ACC112 (cell line): Measurements from ENCODE around the gene ZNF862.

Source experiments
- H2AFZ ChIP-seq: fragments of 200-600 bp; sonication (generic); one replicate; pipeline ENCODE4 v1.6.0; 2017; ENCODE audit warnings: antibody characterized with exemption, low read length; ENCODE audit not compliant: unreplicated experiment
- H3K27ac ChIP-seq: fragments of 200-600 bp; sonication (generic); 2 replicates; pipeline ENCODE4 v1.5.1; 2014; ENCODE audit warnings: low read depth, mild to moderate bottlenecking, antibody characterized with exemption, low read length, moderate library complexity
- H3K27me3 ChIP-seq: fragments of 200-600 bp; sonication (generic); 2 replicates; pipeline ENCODE4 v1.6.1; 2014; ENCODE audit warnings: mild to moderate bottlenecking, antibody characterized with exemption, low read length, moderate library complexity, mixed read lengths; ENCODE audit not compliant: insufficient read depth
- H3K36me3 ChIP-seq: fragments of 200-600 bp; sonication (generic); 2 replicates; pipeline ENCODE4 v1.6.1; 2016; ENCODE audit warnings: mild to moderate bottlenecking, antibody characterized with exemption, low read length, moderate library complexity, mixed read lengths; ENCODE audit not compliant: insufficient read depth
- H3K4me1 ChIP-seq: fragments of 200-600 bp; sonication (generic); one replicate; pipeline ENCODE4 v1.6.1; 2016; ENCODE audit warnings: low read length, mixed read lengths; ENCODE audit not compliant: insufficient read depth, unreplicated experiment, control insufficient read depth
- H3K4me3 ChIP-seq: fragments of 200-600 bp; sonication (generic); 2 replicates; pipeline ENCODE4 v1.5.1; 2014; ENCODE audit warnings: mild to moderate bottlenecking, low read depth, low read length
- H3K79me2 ChIP-seq: fragments of 200-600 bp; sonication (generic); one replicate; pipeline ENCODE4 v1.6.0; 2016; ENCODE audit warnings: low read length; ENCODE audit not compliant: control insufficient read depth, unreplicated experiment, insufficient read depth

ZNF862 gene

DNA sequence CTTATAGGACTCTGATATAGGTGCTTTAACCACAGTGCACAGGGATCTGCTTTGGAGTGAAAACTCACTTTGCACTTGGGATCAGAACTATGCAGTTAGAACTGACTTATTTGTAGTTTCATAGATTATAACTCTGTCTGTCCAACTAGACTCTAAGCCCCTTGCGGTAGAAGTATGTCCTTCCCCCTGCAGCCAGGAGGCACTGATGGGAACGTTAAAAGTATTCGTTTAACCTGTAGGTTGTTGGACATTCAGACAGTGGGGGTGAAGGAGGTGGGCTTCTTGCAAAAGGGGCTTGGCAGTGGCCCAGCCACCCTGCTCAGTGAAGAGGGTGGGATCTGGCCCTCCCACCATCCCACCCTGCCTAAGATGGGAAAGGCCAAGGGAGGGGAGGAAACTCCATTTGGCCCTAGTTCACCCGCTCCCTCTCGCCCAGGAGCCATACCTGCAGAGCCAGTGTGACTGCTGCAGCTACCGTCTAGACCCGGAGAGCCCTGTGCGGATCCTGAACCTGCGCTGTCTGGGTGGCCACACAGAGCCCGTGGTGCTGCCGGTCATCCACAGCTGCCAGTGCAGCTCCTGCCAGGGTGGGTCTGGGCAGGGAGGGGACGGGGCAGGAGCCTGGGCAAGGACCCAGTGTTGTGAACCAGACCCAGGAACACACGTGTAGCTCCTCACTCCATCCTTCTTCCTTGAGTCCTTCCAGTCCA lies 5.7 kb upstream of the ZNF862 start:
- Histone ChIP-seq H3K79me2 (no peaks in the 10 kb centered on the region), H3K4me1 (no peaks in the 10 kb centered on the region), H3K36me3 (no peaks in the 10 kb centered on the region), H3K4me3 (no peak overlapping the region), H3K27ac (no peak overlapping the region), H2AFZ (no peak overlapping the region), H3K27me3 (peaks cover 42% of the 10 kb centered on the region)

DNA sequence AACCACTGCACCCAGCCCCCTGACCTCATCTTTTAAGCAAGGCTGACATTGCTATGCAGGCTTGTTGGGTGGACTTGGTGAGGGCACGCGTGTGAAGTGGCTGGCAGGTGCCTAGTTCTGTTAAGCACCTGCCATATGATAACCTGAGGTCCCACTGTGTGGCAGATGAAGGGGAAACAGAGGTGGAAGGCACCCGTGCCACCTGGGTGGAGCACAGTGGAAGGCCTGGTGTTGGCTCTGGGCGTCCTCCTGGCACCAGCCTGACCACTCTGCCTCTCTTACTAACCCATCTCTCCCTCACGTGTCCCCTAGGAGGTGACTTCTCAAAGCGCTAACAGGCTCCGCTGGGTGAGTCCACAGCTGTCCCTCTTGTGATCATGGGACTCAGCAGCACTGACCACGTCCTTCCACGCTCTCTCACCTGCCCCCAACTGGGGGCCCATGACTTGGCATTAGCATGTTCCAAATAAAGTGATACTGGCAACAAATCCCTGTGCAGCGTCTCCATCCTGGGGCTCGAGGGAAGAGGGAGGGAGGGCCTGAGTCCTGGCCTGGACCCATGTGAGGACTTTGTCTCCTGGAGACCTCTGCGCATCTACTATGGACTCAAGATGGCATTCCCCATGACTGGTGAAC lies 4.6 kb upstream of the ZNF862 start:
- H3K27ac ChIP-seq, result no peak overlapping the region
- H3K79me2 ChIP-seq, result no peaks in the 10 kb centered on the region
- H2AFZ ChIP-seq, result no peak overlapping the region
- no peaks in the 10 kb centered on the region for H3K4me1 ChIP-seq
- peaks cover 42% of the 10 kb centered on the region for H3K27me3 ChIP-seq
- no peak overlapping the region for H3K4me3 ChIP-seq
- no peaks in the 10 kb centered on the region for H3K36me3 ChIP-seq

DNA sequence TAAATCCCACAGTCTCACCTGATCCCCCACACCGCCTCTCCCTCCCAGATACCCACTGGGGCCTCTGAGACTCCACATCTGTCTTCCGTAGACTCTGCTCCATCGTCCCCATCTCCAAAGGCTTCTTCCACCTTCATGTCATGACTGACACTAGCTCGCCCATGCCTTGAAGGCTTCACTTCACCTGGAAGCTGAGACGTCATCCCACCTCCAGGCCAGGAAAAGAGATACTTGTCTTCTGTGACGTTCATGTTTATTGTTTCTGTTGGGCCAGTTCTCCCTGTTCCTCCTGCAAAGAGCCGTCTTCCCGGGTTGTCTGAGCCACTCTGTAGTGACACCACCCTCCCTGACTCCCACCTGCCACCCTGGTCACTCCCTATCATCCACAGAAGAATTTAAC lies 3.6 kb upstream of the ZNF862 start:
- H3K27ac ChIP-seq, result no peak overlapping the region
- no peak overlapping the region for H3K4me3 ChIP-seq
- peaks cover 42% of the 10 kb centered on the region for H3K27me3 ChIP-seq
- peaks cover 6% of the 10 kb centered on the region for H3K79me2 ChIP-seq
- peaks cover 5% of the 10 kb centered on the region for H3K4me1 ChIP-seq
- H2AFZ ChIP-seq, result no peak overlapping the region
- H3K36me3 ChIP-seq, result no peaks in the 10 kb centered on the region

DNA sequence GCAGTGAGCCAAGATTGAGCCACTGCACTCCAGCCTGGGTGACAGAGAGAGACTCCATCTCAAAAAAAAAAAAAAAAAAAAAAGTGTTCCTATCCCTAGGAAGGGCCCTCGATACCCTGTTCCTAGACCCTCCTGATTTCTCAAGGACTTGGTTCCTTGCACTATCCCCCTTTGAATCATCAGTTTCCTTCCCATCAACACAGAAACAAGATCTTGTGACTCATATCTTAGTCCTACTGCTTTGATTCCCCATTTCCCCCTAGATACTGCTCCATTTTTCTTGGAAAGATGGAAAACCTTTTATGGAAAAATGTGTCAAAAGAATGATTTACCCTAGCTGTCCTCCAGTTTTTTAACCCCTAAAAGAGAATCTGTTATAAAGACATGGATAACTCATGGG lies 1.7 kb upstream of the ZNF862 start:
- peaks cover 38% of the 10 kb centered on the region for H3K27me3 ChIP-seq
- no peaks in the 10 kb centered on the region for H3K36me3 ChIP-seq
- peaks cover 10% of the 10 kb centered on the region for H3K79me2 ChIP-seq
- H3K4me1 ChIP-seq, result peaks cover 7% of the 10 kb centered on the region
- H2AFZ ChIP-seq, result no peak overlapping the region
- no peak overlapping the region for H3K4me3 ChIP-seq
- H3K27ac ChIP-seq, result no peak overlapping the region

DNA sequence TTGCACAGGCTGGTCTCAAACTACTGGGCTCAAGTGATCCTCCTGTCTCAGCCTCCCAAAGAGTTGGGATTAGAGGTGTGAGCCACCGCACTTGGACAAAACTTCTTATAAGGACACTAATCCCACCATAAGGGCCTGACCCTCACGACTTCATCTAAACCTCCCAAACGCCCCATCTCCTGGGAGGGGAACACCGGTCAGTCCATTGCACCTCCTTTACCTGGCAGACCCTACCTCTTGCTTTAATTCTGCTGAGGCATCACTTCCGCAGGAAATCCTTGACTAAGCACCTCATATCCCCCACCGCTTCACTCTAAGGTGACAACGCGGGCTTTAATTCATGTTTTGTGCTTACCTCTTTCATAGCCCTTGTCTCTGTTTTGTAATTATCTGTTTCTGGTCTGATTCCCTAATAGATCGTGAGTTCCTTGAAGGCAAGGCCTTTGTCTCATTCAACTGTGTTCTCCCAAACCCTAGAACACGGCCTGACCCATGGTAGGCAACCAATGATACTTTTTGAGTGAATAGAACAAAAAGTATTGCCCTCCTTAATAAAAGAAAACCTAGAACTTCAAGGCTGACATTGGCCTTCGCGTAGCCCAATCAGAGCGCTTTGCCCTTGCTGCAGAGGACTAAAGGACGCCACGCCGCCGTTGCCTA lies 481 bp upstream of the ZNF862 start:
- peaks cover 26% of the 10 kb centered on the region for H3K27me3 ChIP-seq
- H3K4me1 ChIP-seq, result peaks cover 7% of the 10 kb centered on the region
- H3K79me2 ChIP-seq, result peaks cover 10% of the 10 kb centered on the region
- H3K36me3 ChIP-seq, result no peaks in the 10 kb centered on the region
- peak overlapping the region; percentile 19 for H2AFZ ChIP-seq
- H3K4me3 ChIP-seq, result no peak overlapping the region; the same call in 1 of the 2 replicates
- no peak overlapping the region for H3K27ac ChIP-seq

DNA sequence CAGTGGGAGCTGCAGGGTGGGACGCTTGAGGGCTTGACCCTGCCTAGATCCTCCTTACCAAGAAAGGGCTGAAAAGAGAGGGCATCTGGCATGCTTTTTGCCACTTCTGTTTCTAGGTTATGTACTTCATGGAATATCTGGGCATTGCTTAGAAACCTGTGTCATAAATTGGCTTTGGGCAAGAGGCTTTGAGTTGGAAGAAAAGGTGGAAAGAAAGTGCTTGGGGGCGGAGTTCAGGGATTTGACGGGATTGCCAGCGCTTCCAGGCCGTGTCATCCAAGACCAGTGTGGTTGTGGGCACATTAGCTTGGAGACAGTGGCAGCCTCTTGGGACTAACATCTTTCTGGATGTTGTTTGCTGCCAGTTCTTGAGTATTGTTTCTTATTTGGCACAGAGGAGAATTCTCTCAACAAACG lies 825 bp downstream of the ZNF862 start:
- H3K4me1 ChIP-seq, result peaks cover 7% of the 10 kb centered on the region
- H3K27ac ChIP-seq, result no peak overlapping the region
- peaks cover 14% of the 10 kb centered on the region for H3K27me3 ChIP-seq
- peak overlapping the region; percentile 89 for H3K4me3 ChIP-seq
- peaks cover 10% of the 10 kb centered on the region for H3K79me2 ChIP-seq
- peak overlapping the region; percentile 31 for H2AFZ ChIP-seq
- no peaks in the 10 kb centered on the region for H3K36me3 ChIP-seq

DNA sequence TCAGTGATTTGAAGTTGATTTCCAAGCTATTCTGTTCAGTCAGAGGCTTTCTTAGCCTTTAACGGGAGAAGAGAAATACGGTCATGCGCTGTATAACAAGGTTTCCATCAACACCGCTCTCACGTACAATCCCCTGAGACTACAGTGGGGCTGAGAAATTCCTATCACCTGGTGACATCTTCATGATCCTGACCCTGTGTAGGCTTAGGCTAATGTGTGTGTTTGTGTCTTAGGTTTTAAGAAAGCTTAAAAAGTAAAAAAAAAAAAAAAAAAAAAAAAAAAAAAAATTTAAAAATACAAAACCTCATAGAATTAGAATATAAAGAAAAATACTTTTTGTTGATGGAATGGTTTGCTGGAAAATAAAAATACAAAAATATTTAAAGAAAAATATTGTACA lies 1.8 kb downstream of the ZNF862 start:
- H3K4me1 ChIP-seq, result peaks cover 7% of the 10 kb centered on the region
- no peak overlapping the region for H2AFZ ChIP-seq
- no peaks in the 10 kb centered on the region for H3K36me3 ChIP-seq
- H3K27me3 ChIP-seq, result peaks cover 5% of the 10 kb centered on the region
- peaks cover 10% of the 10 kb centered on the region for H3K79me2 ChIP-seq
- no peak overlapping the region for H3K27ac ChIP-seq
- H3K4me3 ChIP-seq, result peak overlapping the region; percentile 89; the same call in 1 of the 2 replicates

DNA sequence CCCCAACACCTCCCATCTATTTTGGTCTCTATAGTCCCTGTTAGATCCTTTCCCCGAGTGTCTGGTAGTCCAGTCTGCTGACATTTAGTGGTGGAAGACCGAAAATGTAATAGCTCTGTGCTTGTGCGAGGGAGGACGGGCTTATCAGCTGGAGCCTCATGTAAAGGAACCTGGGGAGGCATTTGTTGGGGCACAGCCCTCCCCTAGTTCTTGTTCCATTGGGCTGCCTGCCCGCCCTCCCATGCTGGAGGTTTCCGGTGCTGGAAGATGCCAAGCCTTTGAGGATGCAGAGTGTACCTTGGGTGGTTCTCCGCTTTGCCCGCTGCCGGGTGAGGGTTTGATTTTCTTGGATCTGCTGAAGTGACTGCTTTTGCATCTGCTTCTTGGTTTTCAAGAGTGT lies 5.4 kb downstream of the ZNF862 start:
- H2AFZ ChIP-seq, result no peak overlapping the region
- H3K27ac ChIP-seq, result no peak overlapping the region
- no peaks in the 10 kb centered on the region for H3K27me3 ChIP-seq
- peaks cover 10% of the 10 kb centered on the region for H3K79me2 ChIP-seq
- no peaks in the 10 kb centered on the region for H3K36me3 ChIP-seq
- H3K4me3 ChIP-seq, result no peak overlapping the region
- peaks cover 7% of the 10 kb centered on the region for H3K4me1 ChIP-seq

DNA sequence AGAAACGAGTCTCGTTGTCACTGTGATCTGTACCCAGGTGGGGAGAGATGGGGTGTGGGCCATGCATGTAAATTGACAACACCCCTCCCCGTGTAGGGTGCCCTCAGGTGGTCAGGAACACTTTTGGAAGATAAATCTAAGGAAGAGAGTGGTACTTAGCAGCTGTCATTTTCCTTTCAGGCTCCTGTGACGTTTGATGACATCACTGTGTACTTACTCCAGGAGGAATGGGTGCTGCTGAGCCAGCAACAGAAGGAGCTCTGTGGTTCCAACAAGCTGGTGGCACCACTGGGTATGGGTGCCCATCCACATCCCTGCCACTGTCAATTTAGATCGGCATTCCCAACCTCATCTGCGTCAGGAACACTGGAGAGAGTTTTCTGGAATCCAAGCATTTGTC lies 6.3 kb downstream of the ZNF862 start:
- peaks cover 5% of the 10 kb centered on the region for H3K79me2 ChIP-seq
- no peaks in the 10 kb centered on the region for H3K27me3 ChIP-seq
- H3K27ac ChIP-seq, result no peak overlapping the region
- H3K4me3 ChIP-seq, result no peak overlapping the region
- peaks cover 4% of the 10 kb centered on the region for H3K4me1 ChIP-seq
- no peaks in the 10 kb centered on the region for H3K36me3 ChIP-seq
- no peak overlapping the region for H2AFZ ChIP-seq

DNA sequence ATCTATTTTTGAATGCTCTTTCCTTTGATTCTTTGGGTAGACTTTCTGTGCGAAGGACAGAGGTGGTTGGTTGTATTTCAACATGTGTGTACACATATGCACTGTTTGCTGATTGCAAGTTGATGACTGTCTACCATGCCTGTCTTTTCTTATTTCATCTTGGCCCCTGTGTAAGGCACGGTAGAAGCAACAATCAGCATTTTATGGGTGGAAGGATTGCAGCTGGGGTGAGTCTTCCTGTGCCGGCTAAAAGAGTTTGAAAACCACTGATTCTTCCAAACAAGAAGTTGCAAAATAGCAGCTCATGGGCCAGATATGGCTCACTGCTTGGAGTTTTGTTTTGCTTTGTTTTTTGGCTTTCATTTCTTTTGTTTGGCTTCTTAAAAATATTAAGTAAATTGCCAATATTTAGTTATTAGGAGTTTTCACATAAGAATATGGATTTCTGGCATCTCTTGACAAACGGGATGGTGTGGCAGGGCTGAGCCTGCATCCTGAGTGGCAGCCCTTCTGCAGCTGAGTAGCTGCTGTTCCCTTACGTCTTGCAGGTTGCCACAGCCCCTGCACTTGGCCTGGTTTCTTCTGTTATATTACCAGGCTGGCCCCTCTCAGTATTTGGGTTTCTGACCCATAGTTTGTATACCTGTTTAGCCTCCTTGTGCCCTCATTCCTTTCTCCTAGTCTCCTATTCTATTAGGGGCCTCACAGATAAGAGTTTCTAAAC lies 7.2 kb downstream of the ZNF862 start:
- Histone ChIP-seq H3K27me3 (no peaks in the 10 kb centered on the region), H3K36me3 (no peaks in the 10 kb centered on the region), H3K79me2 (no peaks in the 10 kb centered on the region), H2AFZ (no peak overlapping the region), H3K4me1 (no peaks in the 10 kb centered on the region), H3K4me3 (no peak overlapping the region), H3K27ac (no peak overlapping the region)
